Bronchus fibroblast of lung (primary cell): ENCODE results near the gene OR8B8. TPM values are rescaled to one million over a fixed set of nuclear protein-coding genes. Genes with fewer than 3 reads are reported as not detected.

ENCODE experiments used
- total RNA-seq: library from RNA; depleted of rRNA; stranded (reverse); fragments of >200 nt; gene quantifications from 2 replicates; pipeline ENCODE4 v1.2.3, GENCODE V29; 2015

OR8B8 gene, protein sequence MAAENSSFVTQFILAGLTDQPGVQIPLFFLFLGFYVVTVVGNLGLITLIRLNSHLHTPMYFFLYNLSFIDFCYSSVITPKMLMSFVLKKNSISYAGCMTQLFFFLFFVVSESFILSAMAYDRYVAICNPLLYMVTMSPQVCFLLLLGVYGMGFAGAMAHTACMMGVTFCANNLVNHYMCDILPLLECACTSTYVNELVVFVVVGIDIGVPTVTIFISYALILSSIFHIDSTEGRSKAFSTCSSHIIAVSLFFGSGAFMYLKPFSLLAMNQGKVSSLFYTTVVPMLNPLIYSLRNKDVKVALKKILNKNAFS
- not detected in 2 replicates for total RNA-seq

DNA sequence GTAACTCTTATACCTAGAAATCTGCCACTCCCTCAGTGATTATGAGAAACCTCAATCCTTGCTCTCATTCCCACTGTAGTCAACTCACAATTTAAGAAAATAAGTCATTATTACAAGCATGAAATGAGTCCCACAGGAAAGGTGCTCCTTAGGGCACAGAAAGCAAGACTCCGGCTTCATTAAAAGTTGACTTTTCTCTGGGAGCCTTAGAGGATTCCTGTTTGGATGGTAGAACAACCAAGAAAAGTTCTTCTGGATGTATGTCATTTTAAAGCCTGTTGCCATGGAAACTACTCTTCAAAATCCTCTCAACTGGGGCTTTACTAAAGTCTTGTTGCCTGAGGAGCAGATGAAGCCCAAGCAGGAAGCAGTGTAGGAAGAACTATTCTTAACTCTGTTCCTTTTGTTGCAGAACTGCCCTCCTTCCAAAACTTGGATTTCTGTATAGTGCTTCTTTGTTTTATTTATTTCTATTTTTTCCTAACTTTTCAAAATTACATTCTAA lies at the start of gene OR8B8:
OR8B8 (minus strand) TSS at position 51 of the 505 bp plus-strand sequence. CDS start 4,611 bp downstream, outside the sequence.

DNA sequence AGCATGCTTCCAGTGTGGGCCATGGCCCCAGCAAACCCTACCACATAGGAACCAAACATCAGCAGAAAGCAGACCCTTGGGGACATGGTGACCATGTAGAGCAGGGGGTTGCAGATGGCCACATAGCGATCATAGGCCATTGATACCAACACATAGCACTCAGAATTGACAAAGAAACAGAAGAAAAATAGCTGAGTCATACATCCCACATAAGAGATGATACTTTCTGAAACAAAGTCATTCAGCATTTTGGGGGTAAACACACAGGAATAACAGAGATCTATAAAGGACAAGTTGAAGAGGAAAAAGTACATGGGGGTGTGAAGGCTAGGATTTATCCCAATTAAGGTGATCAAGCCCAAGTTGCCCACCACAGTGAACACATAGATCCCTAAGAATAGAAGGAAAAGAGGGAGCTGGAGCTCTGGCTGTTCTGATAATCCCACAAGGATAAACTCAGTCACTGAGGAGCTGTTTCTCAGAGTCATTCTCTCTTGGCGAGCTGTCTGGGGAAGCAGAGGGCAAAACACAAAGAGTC lies 21.0 kb downstream of the OR8B8 start, which contains the start of gene OR8B4:
OR8B4 (minus strand) TSS at position 488 of the 538 bp plus-strand sequence; CDS start at position 488, 0 bp downstream.

DNA sequence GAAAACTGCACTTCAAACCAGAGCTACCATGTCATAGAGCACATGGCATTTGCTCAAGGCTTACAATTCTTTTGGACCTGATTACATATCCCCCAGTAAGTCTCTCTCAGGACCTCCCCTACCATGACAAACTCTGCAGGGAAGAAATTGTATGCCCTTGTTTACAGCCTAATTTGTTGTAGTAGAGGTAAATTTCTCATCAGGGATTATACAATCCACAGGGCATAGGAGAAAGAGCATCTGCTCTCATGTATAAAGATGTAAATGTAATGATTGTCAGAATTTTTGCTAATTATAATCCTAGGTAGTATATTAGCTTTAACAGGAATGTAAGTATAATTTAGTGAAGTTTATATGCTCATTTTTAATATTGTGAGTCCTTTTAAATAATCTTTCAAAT lies 46.6 kb downstream of the OR8B8 start, which contains the start of gene OR8B3:
OR8B3 (minus strand) TSS at position 101 of the 400 bp plus-strand sequence. CDS start 1,673 bp downstream, outside the sequence.

Other genes with a start within 250 kb of the OR8B8 start
- gene OR8G1, start 204.6 kb downstream of the OR8B8 start, total RNA-seq, result not detected in 2 replicates
- not detected in 2 replicates for gene OR8G5, start 189.3 kb downstream of the OR8B8 start, total RNA-seq
- not detected in 2 replicates for gene OR8D1, start 131.7 kb downstream of the OR8B8 start, total RNA-seq
- not detected in 2 replicates for gene OR8D2, start 125.5 kb downstream of the OR8B8 start, total RNA-seq
- gene OR8B2, start 61.2 kb downstream of the OR8B8 start, total RNA-seq, result not detected in 2 replicates
- not detected in 2 replicates for gene OR8B3, start 46.7 kb downstream of the OR8B8 start, total RNA-seq
- gene OR8B4, start 20.8 kb downstream of the OR8B8 start, total RNA-seq, result not detected in 2 replicates
- gene OR8B12, start 98.0 kb upstream of the OR8B8 start, total RNA-seq, result not detected in 2 replicates
- gene OR8A1, start 124.3 kb upstream of the OR8B8 start, total RNA-seq, result not detected in 2 replicates
- not detected in 2 replicates for gene PANX3, start 165.7 kb upstream of the OR8B8 start, total RNA-seq
- 18.5 and 20.5 TPM in 2 replicates for gene TBRG1, start 177.2 kb upstream of the OR8B8 start, total RNA-seq
- 9.4 and 10.9 TPM in 2 replicates for gene SIAE, start 228.0 kb upstream of the OR8B8 start, total RNA-seq
- gene SPA17, start 228.2 kb upstream of the OR8B8 start, total RNA-seq, result 25.2 and 33.1 TPM in 2 replicates